GM12873 (cell line): Measurements from ENCODE around the gene DOCK6.

ENCODE experiments used
- TF ChIP-seq, protein P1 (sequence below): IDR thresholded peaks from 2 replicates; pipeline ENCODE4 v1.5.1; 2012; ENCODE audit warnings: low read depth, mild to moderate bottlenecking, moderate library complexity, low read length, control low read depth; ENCODE audit not compliant: insufficient read depth; ENCODE audit errors: missing control alignments

The DOCK6 gene

GRCh38 chr19:11164296-11164695 lies 98.0 kb downstream of the DOCK6 start:
- TF ChIP-seq, protein P1, sequence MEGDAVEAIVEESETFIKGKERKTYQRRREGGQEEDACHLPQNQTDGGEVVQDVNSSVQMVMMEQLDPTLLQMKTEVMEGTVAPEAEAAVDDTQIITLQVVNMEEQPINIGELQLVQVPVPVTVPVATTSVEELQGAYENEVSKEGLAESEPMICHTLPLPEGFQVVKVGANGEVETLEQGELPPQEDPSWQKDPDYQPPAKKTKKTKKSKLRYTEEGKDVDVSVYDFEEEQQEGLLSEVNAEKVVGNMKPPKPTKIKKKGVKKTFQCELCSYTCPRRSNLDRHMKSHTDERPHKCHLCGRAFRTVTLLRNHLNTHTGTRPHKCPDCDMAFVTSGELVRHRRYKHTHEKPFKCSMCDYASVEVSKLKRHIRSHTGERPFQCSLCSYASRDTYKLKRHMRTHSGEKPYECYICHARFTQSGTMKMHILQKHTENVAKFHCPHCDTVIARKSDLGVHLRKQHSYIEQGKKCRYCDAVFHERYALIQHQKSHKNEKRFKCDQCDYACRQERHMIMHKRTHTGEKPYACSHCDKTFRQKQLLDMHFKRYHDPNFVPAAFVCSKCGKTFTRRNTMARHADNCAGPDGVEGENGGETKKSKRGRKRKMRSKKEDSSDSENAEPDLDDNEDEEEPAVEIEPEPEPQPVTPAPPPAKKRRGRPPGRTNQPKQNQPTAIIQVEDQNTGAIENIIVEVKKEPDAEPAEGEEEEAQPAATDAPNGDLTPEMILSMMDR, result no peak

DNA sequence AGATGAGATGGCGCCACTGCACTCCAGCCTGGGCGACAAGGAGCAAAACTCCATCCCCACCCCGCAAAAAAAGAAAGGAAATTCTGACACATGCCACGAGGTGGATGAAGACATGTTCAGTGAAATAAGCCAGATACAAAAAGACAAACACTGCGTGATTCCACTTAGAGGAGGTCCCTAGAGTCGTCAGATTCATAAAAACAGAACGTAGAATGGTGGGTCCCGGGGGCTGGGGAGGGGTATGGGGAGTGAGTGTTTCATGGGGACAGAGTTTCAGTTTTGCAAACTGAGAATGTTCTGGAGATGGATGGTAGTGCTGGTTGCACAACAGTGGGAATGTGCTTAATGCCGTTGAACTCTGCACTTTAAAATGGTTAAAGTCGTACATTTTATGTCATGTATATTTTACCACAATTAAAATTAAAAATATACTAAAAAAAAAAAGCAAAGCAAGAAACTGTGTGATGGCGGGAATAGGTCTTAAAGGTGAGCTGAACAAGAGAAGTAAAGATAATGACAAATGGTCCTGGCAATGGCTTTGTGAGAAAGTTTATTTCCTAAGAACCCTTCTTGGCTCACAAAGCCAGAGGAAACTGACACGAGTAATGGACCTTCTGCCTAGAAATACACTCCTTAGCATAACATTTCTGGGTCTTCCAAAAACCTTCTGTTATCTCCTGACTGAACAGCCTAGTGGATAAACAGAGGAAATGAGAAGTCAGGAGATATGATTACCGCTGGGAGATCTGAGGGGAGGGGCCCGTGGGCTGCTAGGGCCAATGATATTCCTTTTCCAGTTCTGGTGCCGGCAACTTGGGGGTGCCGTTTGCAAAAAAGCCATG lies 102.5 kb downstream of the DOCK6 start:
- TF ChIP-seq, protein P1, result no peak

- TF ChIP-seq, protein P1, result no peak
Measured at GRCh38 chr19:11155373-11156120, 106.8 kb downstream of the DOCK6 start, which contains the start of gene SPC24. TSS of gene SPC24 (minus strand) at chr19:11155782. CDS start at chr19:11155776, 6 bp downstream.

GRCh38 chr19:11154683-11155047 lies 107.7 kb downstream of the DOCK6 start:
- TF ChIP-seq, protein P1, result no peak

GRCh38 chr19:11152318-11153062 lies 109.8 kb downstream of the DOCK6 start:
- TF ChIP-seq, protein P1, result no peak

GRCh38 chr19:11151181-11151580 lies 111.1 kb downstream of the DOCK6 start:
- TF ChIP-seq, protein P1, result no peak
